Measurements from ENCODE around the gene HNMT. TPM values are rescaled to one million over a fixed set of nuclear protein-coding genes. Genes with fewer than 3 reads are reported as not detected.

HNMT gene
- total and polyA plus RNA-seq, 2 of the 8 experiments (the other 6 are each of a cell fraction or from before 2014, with no cell fraction given): 1.6 to 3.6 TPM

- no peak for DNase-seq (ENCODE audit: low read depth in 1 of 2, low spot score in 2 of 2)
- H3K79me1 ChIP-seq (ENCODE audit: low read depth, low read length): no peaks in the 10 kb centered on the region
- H3K4ac ChIP-seq (replicated peaks; ENCODE audit: insufficient read length, low read depth, low read length): no peak overlapping the region
- no peak for FAIRE-seq
- no peaks in the 10 kb centered on the region for H3K23me2 ChIP-seq (ENCODE audit: low read depth, low read length)
- no peak overlapping the region for H4K91ac ChIP-seq (replicated peaks; ENCODE audit: insufficient read length, low read length)
- H3K18ac ChIP-seq (ENCODE audit: extremely low read depth, low read length): no peak overlapping the region
- no peak overlapping the region for H3K23ac ChIP-seq (ENCODE audit: insufficient read length)
- H2AK5ac ChIP-seq (ENCODE audit: low read depth, low read length): no peak overlapping the region
- no peak overlapping the region for H3K27ac ChIP-seq (ENCODE audit: low read depth, low read length)
- POLR2A ChIA-PET (ENCODE audit: partially characterized antibody): interaction anchor here (0.6 kb wide), 1 partner anchor 15 kb away, joined by 4 read pairs; no protein-coding TSS in a partner anchor
- H4K20me1 ChIP-seq (replicated peaks in 1 of 2; ENCODE audit: control insufficient read depth in 1 of 2, insufficient read depth in 2 of 2, low read length in 2 of 2): no peaks in the 10 kb centered on the region
- H4K8ac ChIP-seq (ENCODE audit: extremely low read depth, insufficient read depth, low read length): no peak overlapping the region
- H2BK20ac ChIP-seq (ENCODE audit: low read length): no peak overlapping the region
- no peaks in the 10 kb centered on the region for H3K79me2 ChIP-seq (ENCODE audit: control insufficient read depth in 1 of 2, insufficient read depth in 2 of 2, low read length in 2 of 2)
- H3K4me2 ChIP-seq (ENCODE audit: insufficient read depth in 1 of 2, low read depth in 2 of 2, low read length in 2 of 2): no peak overlapping the region
- no peak overlapping the region for H4K5ac ChIP-seq (ENCODE audit: insufficient read length, low read depth, low read length)
- 87% methylated on average over 3 of the region's 3 CpGs; no CpG with 5 or more reads in 1 of the 2 experiments for WGBS, 2 experiments (ENCODE audit: extremely low coverage in 1 of 2, insufficient coverage in 1 of 2, insufficient read length in 1 of 2, insufficient replicate concordance in 2 of 2, low coverage in 1 of 2, low lambda C conversion rate in 2 of 2, missing lambda C conversion rate in 1 of 2)
- H3K9ac ChIP-seq (replicated peaks in 1 of 4; ENCODE audit: extremely low read depth in 1 of 4, low read depth in 3 of 4, low read length in 3 of 4): no peak overlapping the region
- no peak overlapping the region for H2BK5ac ChIP-seq (ENCODE audit: low read depth, low read length)
- H2BK15ac ChIP-seq (ENCODE audit: low read length): no peak overlapping the region
- CTCF ChIA-PET (ENCODE audit: partially characterized antibody): interaction anchor here (1.3 kb wide), 1 partner anchor 53 kb away, joined by 3 read pairs; no protein-coding TSS in a partner anchor
- no peak overlapping the region for H2BK12ac ChIP-seq (ENCODE audit: low read depth, low read length)
- H3K4me3 ChIP-seq (ENCODE audit: extremely low read depth in 1 of 4, insufficient read depth in 2 of 4, low read depth in 3 of 4, low read length in 4 of 4): no peak overlapping the region
- no peaks in the 10 kb centered on the region for H3K4me1 ChIP-seq (replicated peaks in 1 of 4; ENCODE audit: control insufficient read depth in 3 of 4, insufficient read depth in 4 of 4, low read length in 3 of 4)
- TF ChIP-seq SAP30 (IDR thresholded peaks at IDR 0.05; ENCODE audit: insufficient read depth, insufficient replicate concordance, low read length): no peak
- no peak for TF ChIP-seq SP2 (IDR thresholded peaks at IDR 0.05; ENCODE audit: low read length)
- TF ChIP-seq, protein P1, sequence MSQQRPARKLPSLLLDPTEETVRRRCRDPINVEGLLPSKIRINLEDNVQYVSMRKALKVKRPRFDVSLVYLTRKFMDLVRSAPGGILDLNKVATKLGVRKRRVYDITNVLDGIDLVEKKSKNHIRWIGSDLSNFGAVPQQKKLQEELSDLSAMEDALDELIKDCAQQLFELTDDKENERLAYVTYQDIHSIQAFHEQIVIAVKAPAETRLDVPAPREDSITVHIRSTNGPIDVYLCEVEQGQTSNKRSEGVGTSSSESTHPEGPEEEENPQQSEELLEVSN (IDR thresholded peaks at IDR 0.05): no peak
- TF ChIP-seq MAX (IDR thresholded peaks at IDR 0.05): no peak
- no peak for TF ChIP-seq KDM4A (IDR thresholded peaks at IDR 0.05; ENCODE audit: low read depth, low read length, severe bottlenecking)
- no peak for TF ChIP-seq POLR2A (IDR thresholded peaks at IDR 0.05; ENCODE audit: control extremely low read depth in 1 of 2, low read depth in 2 of 2, low read length in 2 of 2)
- TF ChIP-seq JUN (IDR thresholded peaks at IDR 0.05; ENCODE audit: low read depth, low read length): no peak
- no peak for TF ChIP-seq SIN3A (conservative IDR thresholded peaks at IDR 0.05 in 1 of 2, IDR thresholded peaks at IDR 0.05 in 1 of 2; ENCODE audit: low read depth in 1 of 2, low read length in 2 of 2)
- no peaks in the 10 kb centered on the region for H3K9me3 ChIP-seq (ENCODE audit: insufficient read depth in 2 of 2, low read depth in 1 of 2, low read length in 1 of 2)
- no peaks in the 10 kb centered on the region for H3K36me3 ChIP-seq (ENCODE audit: control insufficient read depth in 2 of 4, insufficient read depth in 4 of 4, low read length in 3 of 4)
- H3K14ac ChIP-seq (ENCODE audit: insufficient read length): no peak overlapping the region
- H2BK120ac ChIP-seq (replicated peaks; ENCODE audit: low read depth, low read length): no peak overlapping the region
- H3K27me3 ChIP-seq (replicated peaks in 1 of 4; ENCODE audit: control insufficient read depth in 3 of 4, extremely low read depth in 1 of 4, insufficient read depth in 3 of 4, low read length in 3 of 4): peaks cover 0 to 9% (median 3%) of the 10 kb centered on the region in 4 experiments; a peak in 4 of 7 replicates
- H2AFZ ChIP-seq (ENCODE audit: low read length): no peak overlapping the region
- H3K56ac ChIP-seq (replicated peaks; ENCODE audit: insufficient read length, low read depth, low read length): no peak overlapping the region
Observed at GRCh38 chr2:137942037-137942832, 22.0 kb upstream of the HNMT start.
